ENCODE results near the gene ANXA11. TPM values are rescaled to one million over a fixed set of nuclear protein-coding genes. Genes with fewer than 3 reads are reported as not detected.

Gene ANXA11
- total RNA-seq, 1 experiment from 2014 or later: 434 TPM

- H3K9ac ChIP-seq (ENCODE audit: low read length): no peak overlapping the region
- no TSS peak for BruUV-seq (replicated peaks)
- H3F3A ChIP-seq (ENCODE audit: low read length, unreplicated experiment): peaks cover 13% of the 10 kb centered on the region
- no peak overlapping the region for H3K4me3 ChIP-seq (ENCODE audit: low read length)
- no peaks in the 10 kb centered on the region for H3K9me2 ChIP-seq (replicated peaks; ENCODE audit: low read length)
- peaks cover 71% of the 10 kb centered on the region for H3K4me1 ChIP-seq (ENCODE audit: insufficient read depth, low read length)
- H4K20me1 ChIP-seq (ENCODE audit: low read length): peaks cover 5% of the 10 kb centered on the region
- H3K27me3 ChIP-seq (ENCODE audit: low read length): no peaks in the 10 kb centered on the region
- DNase-seq (peak; percentile 76), ATAC-seq (no peak)
- no peak overlapping the region for H3K27ac ChIP-seq (ENCODE audit: low read length)
- intact Hi-C loops (cut with micrococcal nuclease): no loop called here
- H3K4me2 ChIP-seq (ENCODE audit: low read length): no peak overlapping the region
- no peak overlapping the region for H2AFZ ChIP-seq (ENCODE audit: low read length)
- TF ChIP-seq CTCF (conservative IDR thresholded peaks at IDR 0.05; ENCODE audit: low read depth, low read length) (peak; percentile 89), EZH2phosphoT487 (IDR thresholded peaks at IDR 0.05; ENCODE audit: borderline replicate concordance, low read length) (no peak)
- peaks cover 84% of the 10 kb centered on the region for H3K36me3 ChIP-seq (ENCODE audit: low read depth, low read length)
- CTCF ChIA-PET: interaction anchor here (0.5 to 1.3 kb wide), 3 partner anchors 43 to 815 kb away, joined by 3 to 4 read pairs (median 3); no protein-coding TSS in a partner anchor
- peaks cover 33% of the 10 kb centered on the region for H3K79me2 ChIP-seq (ENCODE audit: low read length)
- POLR2A ChIA-PET (ENCODE audit: unreplicated experiment): no interaction called here
- no peaks in the 10 kb centered on the region for H3K9me3 ChIP-seq (ENCODE audit: low read length)
These were observed 43.8 kb downstream of the ANXA11 start for GRCh38 chr10:80161321-80162083.

GRCh38 chr10:80160361-80161320 is 44.7 kb downstream of the ANXA11 start:
- no TSS peak for BruUV-seq (replicated peaks)
- ChIA-PET POLR2A (ENCODE audit: unreplicated experiment) (interaction anchor here (0.8 to 1.2 kb wide), 3 partner anchors 17 to 82 kb away, joined by 3 to 4 read pairs (median 3); no protein-coding TSS in a partner anchor), CTCF (interaction anchor here (0.8 kb wide), 1 partner anchor 47 kb away, joined by 3 read pairs; no protein-coding TSS in a partner anchor)
- intact Hi-C loops (cut with micrococcal nuclease): no loop called here
- Histone ChIP-seq H3K36me3 (ENCODE audit: low read depth, low read length) (peaks cover 87% of the 10 kb centered on the region), H3F3A (ENCODE audit: low read length, unreplicated experiment) (peaks cover 16% of the 10 kb centered on the region), H3K9me3 (ENCODE audit: low read length) (no peaks in the 10 kb centered on the region), H2AFZ (ENCODE audit: low read length) (no peak overlapping the region), H3K9ac (ENCODE audit: low read length) (no peak overlapping the region), H3K9me2 (replicated peaks; ENCODE audit: low read length) (no peaks in the 10 kb centered on the region), H4K20me1 (ENCODE audit: low read length) (peaks cover 9% of the 10 kb centered on the region), H3K79me2 (ENCODE audit: low read length) (peaks cover 29% of the 10 kb centered on the region), H3K4me1 (ENCODE audit: insufficient read depth, low read length) (peaks cover 71% of the 10 kb centered on the region), H3K4me2 (ENCODE audit: low read length) (no peak overlapping the region), H3K4me3 (ENCODE audit: low read length) (no peak overlapping the region), H3K27ac (ENCODE audit: low read length) (no peak overlapping the region), H3K27me3 (ENCODE audit: low read length) (no peaks in the 10 kb centered on the region)
- TF ChIP-seq EZH2phosphoT487 (IDR thresholded peaks at IDR 0.05; ENCODE audit: borderline replicate concordance, low read length): no peak
- TF ChIP-seq CTCF (conservative IDR thresholded peaks at IDR 0.05; ENCODE audit: low read depth, low read length): no peak
- TF ChIP-seq EZH2 (IDR thresholded peaks at IDR 0.05; ENCODE audit: low read length, unreplicated experiment): no peak
- ATAC-seq (no peak), DNase-seq (no peak)

Data from PC-3 (cell line).